HG03439 (cell line): ENCODE data around the gene SHE.
"Not testable (repeated sequence)": the region's sequence is repeated elsewhere in the genome, so short reads cannot be mapped to it uniquely, and the experiment has no call there.

ENCODE experiments used
- ATAC-seq: cut with Tn5 transposase; IDR thresholded peaks from one replicate; pipeline ENCODE4 v1.9.1; 2021; ENCODE audit warnings: mild to moderate bottlenecking, moderate library complexity; ENCODE audit not compliant: unreplicated experiment

Gene SHE

DNA sequence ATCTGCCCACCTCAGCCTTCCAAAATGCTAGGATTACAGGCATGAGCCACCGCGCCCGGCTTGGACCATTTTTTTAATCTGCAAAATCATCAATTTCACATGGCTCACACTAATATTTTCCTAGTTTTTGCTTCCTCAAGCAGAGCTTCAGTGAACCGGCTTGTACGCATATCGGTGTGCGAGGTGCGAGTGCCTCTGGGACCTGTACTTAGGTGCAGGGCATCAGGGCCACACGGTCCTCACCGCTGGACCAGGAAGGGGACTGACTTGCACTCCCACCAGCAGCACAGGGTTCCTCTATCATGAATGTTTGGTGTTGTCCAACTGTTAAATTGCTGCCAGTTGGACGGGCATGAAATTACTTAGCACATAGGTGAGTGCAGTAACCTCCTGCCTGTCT is 15.4 kb upstream of the SHE start:
- ATAC-seq, result no peak

- ATAC-seq, result no peak
Measured at GRCh38 chr1:154514066-154514553, 11.9 kb upstream of the SHE start.

GRCh38 chr1:154512760-154513159 is 10.5 kb upstream of the SHE start:
- no peak for ATAC-seq

GRCh38 chr1:154503898-154504297 is 1.7 kb upstream of the SHE start:
- ATAC-seq, result no peak

DNA sequence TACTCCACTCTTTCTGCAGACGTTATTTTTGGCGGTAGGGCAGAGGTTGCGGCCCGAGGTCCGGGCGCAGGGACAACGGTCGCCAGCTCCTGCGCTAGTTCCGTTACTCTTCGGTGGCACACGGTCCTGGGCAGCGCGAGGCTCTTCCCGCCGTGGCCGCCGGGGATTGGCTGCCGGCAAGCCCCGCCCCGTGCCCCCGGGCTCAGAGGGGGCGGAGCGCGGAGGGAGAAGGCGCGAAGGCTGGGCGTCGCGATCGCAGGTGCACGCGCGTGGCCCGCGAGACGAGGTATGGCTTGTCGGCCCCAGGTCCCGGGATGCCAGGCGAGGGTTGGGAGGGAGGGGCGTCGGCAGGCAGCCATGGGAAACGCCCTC is 518 bp upstream of the SHE start:
- no peak for ATAC-seq

DNA sequence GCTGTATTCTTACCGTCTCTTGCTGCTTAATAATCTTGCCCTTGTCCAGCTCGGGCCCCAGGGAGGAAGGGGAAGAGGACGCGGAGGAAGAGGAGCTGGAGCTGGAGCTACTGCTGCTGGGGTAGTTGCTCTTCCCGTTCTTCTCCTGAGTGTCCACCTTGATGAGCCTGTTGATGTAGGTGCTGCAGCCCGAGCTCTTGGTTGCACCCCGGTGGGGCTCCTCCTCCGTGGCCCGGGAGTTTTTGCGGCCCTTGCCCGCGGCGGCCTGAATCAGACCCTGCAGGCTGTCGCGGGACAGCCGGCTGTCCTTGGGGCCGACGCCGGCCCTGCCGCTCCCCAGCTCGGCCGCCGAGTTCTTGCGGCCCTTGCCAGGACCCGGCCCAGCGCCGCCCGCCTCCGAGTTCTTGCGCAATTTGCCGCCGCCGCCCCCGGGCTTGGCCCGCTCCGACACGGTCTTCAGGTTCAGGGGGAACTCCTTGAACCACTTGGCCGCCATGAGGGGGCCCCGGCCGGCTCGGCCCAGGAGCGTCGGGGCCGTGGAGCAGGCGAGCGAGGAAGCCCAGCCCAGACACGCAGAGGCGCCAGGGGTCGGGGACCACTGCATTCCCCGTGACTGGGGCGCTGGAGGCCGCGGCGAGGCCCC is 668 bp downstream of the SHE start:
- no peak for ATAC-seq

- no peak for ATAC-seq
Measured at GRCh38 chr1:154500533-154500932, 1.7 kb downstream of the SHE start.

DNA sequence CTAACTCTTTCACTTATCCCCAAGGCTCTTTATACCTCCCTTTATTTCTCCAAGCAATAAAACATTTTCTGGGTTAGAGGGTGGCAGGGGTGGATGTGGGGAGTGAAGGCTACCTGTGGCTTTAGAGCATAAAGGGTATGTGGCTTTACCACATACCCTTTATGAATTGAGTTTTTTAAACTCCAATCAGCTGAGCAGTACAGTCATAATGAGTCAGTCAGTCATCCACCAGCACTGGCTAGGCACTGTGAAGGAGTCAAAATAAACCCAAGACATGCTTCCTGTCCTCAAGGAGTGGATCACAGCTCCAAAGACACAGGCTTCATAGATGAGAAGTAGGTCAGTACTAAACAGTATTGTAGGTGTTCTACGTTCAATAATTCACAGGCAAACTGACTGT is 2.8 kb downstream of the SHE start:
- ATAC-seq, result no peak

DNA sequence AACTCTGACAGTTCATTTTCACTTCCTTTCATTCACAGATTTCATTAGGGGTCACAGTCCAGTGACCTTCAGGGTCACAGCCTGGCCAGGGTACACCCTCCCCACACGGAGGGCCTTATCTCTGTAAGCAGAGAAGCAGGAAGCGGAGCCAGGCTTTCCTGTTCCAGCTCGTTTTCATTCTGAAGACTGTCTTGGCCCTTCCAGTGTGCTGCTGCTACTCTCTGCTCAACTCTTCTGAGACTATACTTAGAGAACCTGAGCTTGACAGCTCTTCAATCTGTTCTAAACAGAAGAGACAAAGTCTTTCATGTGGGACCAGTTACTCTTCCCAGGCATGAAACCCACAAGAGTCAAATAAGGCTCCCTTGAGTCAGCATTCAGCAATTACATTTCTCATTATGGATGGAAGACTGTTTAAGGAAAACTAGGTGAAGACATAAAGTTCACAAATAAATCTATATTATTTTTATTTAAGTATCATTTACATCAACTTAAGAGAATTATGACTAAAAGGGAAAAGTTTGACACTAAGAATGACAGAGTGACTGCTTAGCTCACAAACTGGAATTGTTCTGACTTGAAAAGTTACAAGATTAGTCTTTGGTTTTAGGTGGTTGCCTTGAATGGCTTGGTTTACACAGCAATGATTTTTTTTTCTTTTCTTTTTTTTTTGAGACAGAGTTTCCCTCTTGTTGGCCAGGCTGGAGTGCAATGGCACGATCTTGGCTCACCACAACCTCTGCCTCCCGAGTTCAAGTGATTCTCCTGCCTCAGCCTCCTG is 5.0 kb downstream of the SHE start:
- ATAC-seq, result no peak

DNA sequence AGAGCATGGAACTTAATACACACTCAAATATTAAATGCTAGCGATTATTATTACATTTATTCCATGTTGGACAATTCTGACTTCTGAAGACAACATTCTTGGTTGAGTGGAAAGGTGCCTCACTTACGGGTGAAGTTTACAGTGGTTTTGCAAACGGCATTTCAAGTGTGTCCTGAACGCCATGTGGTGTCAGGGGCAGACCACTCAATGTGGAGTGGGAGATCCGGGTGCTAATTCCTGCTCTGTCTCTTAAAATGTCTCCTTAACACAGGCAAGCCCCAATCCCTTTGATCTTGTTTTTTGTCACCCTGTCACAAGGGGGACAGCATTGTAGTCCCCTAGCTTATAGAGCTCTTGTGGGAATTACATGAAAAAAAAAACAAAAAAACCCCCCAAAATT is 5.8 kb downstream of the SHE start:
- no peak for ATAC-seq

GRCh38 chr1:154495496-154496273 is 6.5 kb downstream of the SHE start:
- no peak for ATAC-seq

DNA sequence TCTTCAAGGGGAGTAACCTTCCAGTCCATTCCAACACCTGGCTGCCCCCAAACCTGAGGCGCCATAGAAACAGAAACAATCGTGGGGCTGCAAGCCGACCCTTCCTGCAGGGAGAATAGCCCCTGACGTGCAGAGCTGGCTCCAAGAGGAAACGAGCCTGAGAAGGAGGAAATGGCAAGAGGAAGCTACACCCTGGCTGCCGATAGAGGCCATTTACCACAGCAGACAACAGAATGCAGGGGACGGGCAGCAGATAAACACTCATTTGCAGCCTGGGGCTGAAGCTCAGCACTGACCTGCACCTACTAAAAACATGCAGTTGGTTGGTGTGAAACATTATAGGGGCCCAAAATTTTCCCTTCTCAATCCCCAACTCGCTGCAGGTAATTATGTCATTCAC is 8.9 kb downstream of the SHE start:
- ATAC-seq, result no peak

GRCh38 chr1:154492115-154492514 is 10.1 kb downstream of the SHE start:
- no peak for ATAC-seq

DNA sequence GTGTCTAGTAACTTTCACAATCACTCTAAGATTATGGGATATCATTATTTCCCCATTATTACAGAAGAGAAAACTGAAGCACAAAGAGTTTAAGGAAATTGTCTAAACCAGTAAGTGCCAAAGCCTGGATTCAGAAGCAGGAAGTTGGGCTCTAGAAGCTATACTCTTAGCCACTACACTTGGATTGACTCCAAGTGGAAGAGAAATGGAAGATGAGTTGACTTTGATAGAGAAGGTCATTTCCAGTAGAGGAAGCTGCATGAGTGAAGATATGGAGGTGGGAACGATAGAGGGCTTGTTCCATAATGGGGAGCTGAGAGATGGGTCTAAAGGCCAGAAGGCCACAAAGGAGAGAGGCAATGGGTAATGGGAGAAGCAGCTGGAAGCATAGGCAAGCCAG is 11.9 kb downstream of the SHE start:
- no peak for ATAC-seq

DNA sequence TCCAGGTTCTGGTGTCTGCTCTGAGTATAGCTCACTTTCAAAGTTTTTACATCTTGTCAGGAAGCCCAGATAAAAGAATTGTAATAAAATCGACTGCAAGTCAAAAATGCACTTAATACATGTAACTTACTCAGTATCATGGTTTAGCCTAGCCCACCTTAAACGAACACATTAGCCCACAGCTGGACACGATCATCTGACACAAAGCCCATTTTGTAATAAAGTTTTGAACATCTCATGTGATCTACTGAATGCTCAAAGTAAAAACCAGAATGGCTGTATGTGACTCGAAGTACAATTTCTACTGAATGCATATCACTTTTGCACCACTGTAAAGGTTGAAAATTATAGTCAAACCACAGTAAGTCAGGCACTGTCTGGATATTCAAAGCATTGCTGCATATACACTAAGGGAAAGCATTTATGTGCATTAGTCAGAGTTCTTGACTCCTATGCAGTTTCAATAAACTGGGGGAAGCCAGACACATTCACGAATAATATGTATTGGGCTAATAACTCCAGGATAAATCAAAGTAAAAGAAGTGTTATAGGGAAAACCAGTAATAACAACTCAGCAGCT is 12.4 kb downstream of the SHE start:
- no peak for ATAC-seq

DNA sequence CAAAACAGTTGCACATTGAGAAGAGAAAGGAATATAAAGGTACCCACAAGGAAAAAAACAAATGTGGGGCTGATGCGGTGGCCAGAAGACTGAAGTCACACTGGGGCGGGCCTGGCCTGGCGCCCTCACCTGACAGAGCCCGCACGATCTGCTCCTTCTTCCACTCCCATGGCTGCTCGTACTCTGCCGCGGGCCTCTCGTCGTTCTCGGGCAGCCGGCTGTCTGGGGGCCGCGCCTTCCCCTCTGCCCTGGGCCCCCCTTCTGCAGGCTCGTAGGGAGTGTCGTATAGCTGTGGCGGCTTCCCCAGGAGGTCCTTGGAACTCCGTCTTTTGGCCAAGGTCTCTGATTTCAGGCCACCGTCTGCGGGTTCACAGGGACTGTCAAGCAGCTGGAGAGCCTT is 13.3 kb downstream of the SHE start:
- no peak for ATAC-seq

DNA sequence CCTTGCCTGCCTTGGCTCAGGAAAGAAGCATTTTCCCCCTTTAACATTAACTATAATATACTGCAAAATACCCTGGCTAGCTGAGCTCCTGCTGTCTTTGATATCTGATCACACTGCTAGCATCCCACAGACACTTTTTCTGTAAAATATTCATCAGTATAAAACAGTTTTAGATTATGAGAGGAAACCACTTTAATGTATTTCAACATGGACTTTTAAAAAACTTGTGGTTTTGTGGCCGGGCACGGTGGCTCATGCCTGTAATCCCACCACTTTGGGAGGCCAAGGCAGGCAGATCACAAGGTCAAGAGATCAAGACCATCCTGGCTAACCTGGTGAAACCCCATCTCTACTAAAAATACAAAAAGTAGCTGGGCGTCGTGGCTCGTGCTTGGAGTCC is 15.5 kb downstream of the SHE start:
- not testable (repeated sequence) for ATAC-seq

DNA sequence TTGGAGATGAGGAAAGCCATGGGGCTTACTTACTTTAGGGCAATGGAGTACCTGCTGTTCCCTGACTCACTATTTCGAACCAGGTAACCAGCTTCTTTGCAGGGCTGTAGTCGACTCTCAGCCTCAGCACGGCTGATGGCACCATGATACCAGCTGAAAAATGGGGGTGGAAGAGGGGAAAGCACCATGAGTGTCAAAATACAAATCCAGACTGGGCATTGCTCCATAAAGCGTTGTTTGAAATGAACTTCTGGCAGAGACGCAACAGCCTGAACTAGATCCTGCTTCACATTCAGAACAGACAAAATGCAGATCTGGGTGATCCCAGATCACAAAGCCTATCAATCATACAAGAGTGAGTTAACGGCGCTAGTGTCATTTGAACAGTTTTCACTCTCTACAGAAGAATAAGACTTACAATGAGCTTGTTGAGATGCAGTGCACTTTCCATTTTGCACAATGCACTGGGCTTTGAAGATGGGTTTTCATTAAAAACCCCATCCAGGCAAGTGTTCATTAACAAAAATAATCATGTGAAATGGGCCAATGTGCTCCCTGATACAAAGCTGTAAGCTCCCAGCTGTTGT is 16.2 kb downstream of the SHE start:
- no peak for ATAC-seq

- ATAC-seq, result no peak
Measured at GRCh38 chr1:154485106-154485505, 17.1 kb downstream of the SHE start.

DNA sequence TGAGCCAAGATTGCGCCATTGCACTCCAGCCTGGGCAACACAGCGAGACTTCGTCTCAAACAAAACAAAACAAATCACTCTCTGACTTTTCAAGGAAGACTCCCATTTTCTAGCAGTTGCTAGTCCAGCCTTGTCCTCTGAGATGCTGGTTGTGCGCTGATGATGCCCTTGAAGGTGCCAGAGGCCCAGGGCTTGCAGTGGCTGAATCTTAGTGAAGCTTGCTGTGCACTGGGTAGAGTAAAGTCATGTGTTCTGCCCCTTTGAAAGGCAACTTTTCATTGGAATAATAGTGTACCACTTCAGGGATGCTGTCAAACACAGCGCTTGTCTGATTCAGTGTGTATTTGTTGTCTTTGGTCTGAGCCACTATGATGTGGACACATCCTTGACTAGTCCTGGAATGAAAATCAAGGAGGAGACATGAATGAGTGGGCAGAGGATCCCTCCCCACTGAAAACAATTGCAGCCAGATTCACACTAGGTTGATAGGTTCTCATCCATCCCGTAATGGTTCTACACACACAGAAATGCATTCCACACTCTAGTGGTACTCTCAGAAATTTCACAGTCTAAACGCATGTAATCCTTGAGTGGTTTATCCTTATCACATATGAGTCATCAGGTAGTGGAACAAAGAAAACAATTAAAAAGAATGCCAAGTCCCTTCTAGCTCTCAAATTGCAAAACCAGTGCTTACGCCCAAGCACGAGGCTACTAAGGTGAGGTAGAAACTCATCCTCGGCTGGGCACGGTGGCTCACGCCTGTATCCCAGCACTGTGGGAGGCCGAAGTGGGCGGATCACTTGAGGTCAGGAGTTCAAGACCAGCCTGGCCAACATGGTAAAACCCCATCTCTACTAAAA is 18.0 kb downstream of the SHE start:
- no peak for ATAC-seq
